ENCODE measurements around the gene OCIAD1.

OCIAD1 gene

GRCh38 chr4:48863728-48864127 lies 32.8 kb downstream of the OCIAD1 start:
- TF ChIP-seq ZBTB7A (IDR thresholded peaks at IDR 0.05; ENCODE audit: low read depth) (no peak), TEAD4 (IDR thresholded peaks at IDR 0.05) (no peak), EP300 (IDR thresholded peaks at IDR 0.05; ENCODE audit: borderline replicate concordance) (no peak)

GRCh38 chr4:48877827-48878535 lies 47.1 kb downstream of the OCIAD1 start:
- TF ChIP-seq YY1 (IDR thresholded peaks at IDR 0.05; ENCODE audit: low read depth) (no peak), CREB1 (IDR thresholded peaks at IDR 0.05; ENCODE audit: low read depth) (no peak), RAD21 (IDR thresholded peaks at IDR 0.05; ENCODE audit: low read depth) (no peak), TCF12 (IDR thresholded peaks at IDR 0.05; ENCODE audit: low read depth) (no peak), REST (IDR thresholded peaks at IDR 0.05; ENCODE audit: low read depth) (no peak), USF1 (IDR thresholded peaks at IDR 0.05) (no peak), TEAD4 (IDR thresholded peaks at IDR 0.05) (no peak), CEBPB (IDR thresholded peaks at IDR 0.05) (no peak), EGR1 (IDR thresholded peaks at IDR 0.05) (no peak), EP300 (IDR thresholded peaks at IDR 0.05; ENCODE audit: borderline replicate concordance) (no peak)

GRCh38 chr4:48879561-48880442 lies 48.9 kb downstream of the OCIAD1 start:
- no peak for TF ChIP-seq EP300 (IDR thresholded peaks at IDR 0.05; ENCODE audit: borderline replicate concordance)
- TF ChIP-seq REST (IDR thresholded peaks at IDR 0.05; ENCODE audit: low read depth) = peak; percentile 63; the same call in 1 of the 2 replicates

- TF ChIP-seq CEBPB (IDR thresholded peaks at IDR 0.05) (no peak), TEAD4 (IDR thresholded peaks at IDR 0.05) (no peak), CREB1 (IDR thresholded peaks at IDR 0.05; ENCODE audit: low read depth) (no peak), NFIC (IDR thresholded peaks at IDR 0.05) (no peak), ZBTB7A (IDR thresholded peaks at IDR 0.05; ENCODE audit: low read depth) (no peak), EP300 (IDR thresholded peaks at IDR 0.05; ENCODE audit: borderline replicate concordance) (no peak), MAX (IDR thresholded peaks at IDR 0.05) (no peak), USF1 (IDR thresholded peaks at IDR 0.05) (no peak), REST (IDR thresholded peaks at IDR 0.05; ENCODE audit: low read depth) (no peak), EGR1 (IDR thresholded peaks at IDR 0.05) (no peak), TAF1 (IDR thresholded peaks at IDR 0.05; ENCODE audit: low read depth) (no peak), RAD21 (IDR thresholded peaks at IDR 0.05; ENCODE audit: low read depth) (no peak), YY1 (IDR thresholded peaks at IDR 0.05; ENCODE audit: low read depth) (no peak), TCF12 (IDR thresholded peaks at IDR 0.05; ENCODE audit: low read depth) (no peak), FOXM1 (IDR thresholded peaks at IDR 0.05; ENCODE audit: borderline replicate concordance, low read depth) (no peak)
Observed at GRCh38 chr4:48891028-48891619, 60.2 kb downstream of the OCIAD1 start.
